Measurements from ENCODE around the gene ANKRD18B. TPM values are rescaled to one million over a fixed set of nuclear protein-coding genes. Genes with fewer than 3 reads are reported as not detected.
A peak's percentile ranks its signal among the peaks of the same experiment; 100 is the strongest.
"Not testable (repeated sequence)": the region's sequence is repeated elsewhere in the genome, so short reads cannot be mapped to it uniquely, and the experiment has no call there.

The ANKRD18B gene
- 1 to 10 TPM in 1 of 6 donors, under 1 TPM in 4, not detected in 1; 0.51 to 1.7 (median 0.73) TPM for total RNA-seq
- polyA plus RNA-seq: under 1 TPM in 1 of 2 donors, not detected in 1; 0.66 TPM

GRCh38 chr9:33523397-33524305 lies at the start of gene ANKRD18B:
TSS of gene ANKRD18B (plus strand) at chr9:33524251. CDS start at chr9:33524490, 239 bp downstream.
- peaks cover 0 to 37% (median 1%) of the 10 kb centered on the region in 4 donors for H3K27me3 ChIP-seq
- peak; percentile 87 to 97 (median 94) for ATAC-seq

GRCh38 chr9:33475357-33475756 lies 48.7 kb upstream of the ANKRD18B start:
- no peak for TF ChIP-seq CTCF (IDR thresholded peaks at IDR 0.05)

More at GRCh38 chr9:33523397-33524305, at the start of gene ANKRD18B:
- H3K36me3 ChIP-seq; H3K4me1 ChIP-seq; FAIRE-seq; intact Hi-C loops (cut with DNase I); H3K9me3 ChIP-seq; H3K27ac ChIP-seq: not testable (repeated sequence)
- 6 to 9% methylated on average over 63 to 73 of the region's 73 CpGs for WGBS, 2 donors
- peak within 1 kb of the TSS in 3 of 4 donors; percentile 7 to 49 (median 26) for H3K4me3 ChIP-seq
- peak; percentile 10 to 80 (median 32) for DNase-seq

GRCh38 chr9:33476503-33476902 lies 47.5 kb upstream of the ANKRD18B start:
- FAIRE-seq (no peak), ATAC-seq (no peak), DNase-seq (no peak)
- Histone ChIP-seq H3K27me3 (no peaks in the 10 kb centered on the region), H3K9me3 (no peaks in the 10 kb centered on the region), H3K36me3 (no peaks in the 10 kb centered on the region), H3K4me3 (no peak overlapping the region), H3K27ac (no peak overlapping the region), H3K4me1 (peaks cover 10 to 17% (median 11%) of the 10 kb centered on the region in 3 donors)
- TF ChIP-seq CTCF (IDR thresholded peaks at IDR 0.05): no peak
- intact Hi-C loops (cut with DNase I): no loop called here
- 89 to 94% methylated on average over 10 of the region's 10 CpGs for WGBS, 2 donors

More at GRCh38 chr9:33475357-33475756, 48.7 kb upstream of the ANKRD18B start:
- Histone ChIP-seq H3K27ac (no peak overlapping the region), H3K36me3 (no peaks in the 10 kb centered on the region), H3K4me3 (no peak overlapping the region), H3K4me1 (peaks cover 10 to 17% (median 11%) of the 10 kb centered on the region in 3 donors), H3K27me3 (no peaks in the 10 kb centered on the region), H3K9me3 (no peaks in the 10 kb centered on the region)
- WGBS, 2 donors: 94 to 100% methylated on average over 1 of the region's 1 CpG
- FAIRE-seq (no peak), DNase-seq (no peak), ATAC-seq (no peak)
- intact Hi-C loops (cut with DNase I): no loop called here

- intact Hi-C loops (cut with DNase I): no loop called here
- Histone ChIP-seq H3K36me3 (no peaks in the 10 kb centered on the region), H3K4me1 (no peaks in the 10 kb centered on the region), H3K27me3 (no peaks in the 10 kb centered on the region), H3K4me3 (no peak overlapping the region), H3K9me3 (no peaks in the 10 kb centered on the region), H3K27ac (no peak overlapping the region)
- no peak for ATAC-seq
- no peak for TF ChIP-seq CTCF (IDR thresholded peaks at IDR 0.05)
- no peak for FAIRE-seq
- WGBS, 2 donors: 63 to 68% methylated on average over 2 of the region's 2 CpGs
- no peak for DNase-seq
Observed at GRCh38 chr9:33480106-33480505, 43.9 kb upstream of the ANKRD18B start.

GRCh38 chr9:33480976-33481375 lies 43.1 kb upstream of the ANKRD18B start:
- Histone ChIP-seq H3K27me3 (no peaks in the 10 kb centered on the region), H3K4me3 (no peak overlapping the region), H3K36me3 (no peaks in the 10 kb centered on the region), H3K4me1 (no peaks in the 10 kb centered on the region), H3K27ac (no peak overlapping the region), H3K9me3 (no peaks in the 10 kb centered on the region)
- FAIRE-seq: no peak
- intact Hi-C loops (cut with DNase I): no loop called here
- 90 to 94% methylated on average over 6 of the region's 6 CpGs for WGBS, 2 donors
- no peak for TF ChIP-seq CTCF (IDR thresholded peaks at IDR 0.05)
- no peak for ATAC-seq
- no peak for DNase-seq

- H3K4me3 ChIP-seq; DNase-seq; H3K27me3 ChIP-seq; intact Hi-C loops (cut with DNase I); H3K27ac ChIP-seq; FAIRE-seq; ATAC-seq; H3K4me1 ChIP-seq; H3K36me3 ChIP-seq; H3K9me3 ChIP-seq: not testable (repeated sequence)
Observed at GRCh38 chr9:33485312-33485711, 38.7 kb upstream of the ANKRD18B start.
